Astrocyte (in vitro differentiated cells and primary cell): ENCODE data around the gene SKAP2. TPM values are rescaled to one million over a fixed set of nuclear protein-coding genes. Genes with fewer than 3 reads are reported as not detected.

Experiments used
- DNase-seq: peaks from one replicate; pipeline ENCODE4 v3.0.0-alpha.2; 2010; ENCODE audit warnings: low read depth
- FAIRE-seq: peaks from 2 replicates; lab custom pipeline; 2011; peaks lifted over from hg19 to GRCh38; lab: Jason Lieb, UNC
- H2AFZ ChIP-seq: 2 replicates; pipeline ENCODE4 v1.6.0; 2012; ENCODE audit warnings: low read depth, low read length, inconsistent platforms
- H3K27ac ChIP-seq: 2 replicates; pipeline ENCODE4 v1.5.1; 2011; ENCODE audit warnings: low read depth, low read length, inconsistent platforms
- H3K27me3 ChIP-seq: 2 replicates; pipeline ENCODE4 v1.6.0; 2011; ENCODE audit warnings: low read length, inconsistent platforms; ENCODE audit not compliant: insufficient read depth
- H3K36me3 ChIP-seq: 2 replicates; pipeline ENCODE4 v1.5.1; 2011; ENCODE audit warnings: low read length, inconsistent platforms; ENCODE audit not compliant: insufficient read depth
- H3K4me1 ChIP-seq: 2 replicates; pipeline ENCODE4 v1.5.1; 2011; ENCODE audit warnings: low read length, inconsistent platforms; ENCODE audit not compliant: insufficient read depth
- H3K4me2 ChIP-seq: 2 replicates; pipeline ENCODE4 v1.6.0; 2012; ENCODE audit warnings: low read length, inconsistent platforms
- H3K4me3 ChIP-seq: 2 replicates; pipeline ENCODE4 v1.5.1; 2011; ENCODE audit warnings: low read depth, mild to moderate bottlenecking, low read length, inconsistent platforms; ENCODE audit not compliant: insufficient read depth
- H3K79me2 ChIP-seq: 2 replicates; pipeline ENCODE4 v1.6.0; 2012; ENCODE audit warnings: mild to moderate bottlenecking, low read length, inconsistent platforms; ENCODE audit not compliant: insufficient read depth
- H3K9ac ChIP-seq: 2 replicates; pipeline ENCODE4 v1.6.0; 2012; ENCODE audit warnings: mild to moderate bottlenecking, low read length, inconsistent platforms
- H3K9me3 ChIP-seq: 2 replicates; pipeline ENCODE4 v1.5.1; 2012; ENCODE audit warnings: low read depth, mild to moderate bottlenecking, low read length, inconsistent platforms; ENCODE audit not compliant: insufficient read depth
- H4K20me1 ChIP-seq: 2 replicates; pipeline ENCODE4 v1.6.0; 2012; ENCODE audit warnings: low read length, inconsistent platforms; ENCODE audit not compliant: insufficient read depth
- H3K27ac Mint-ChIP-seq: one replicate; pipeline ENCODE4 v1.8.0; 2021; ENCODE audit warnings: mild to moderate bottlenecking, mixed read lengths; ENCODE audit not compliant: unreplicated experiment
- H3K27me3 Mint-ChIP-seq: one replicate; pipeline ENCODE4 v1.8.0; 2021; ENCODE audit warnings: low read depth, mixed read lengths; ENCODE audit not compliant: unreplicated experiment
- H3K36me3 Mint-ChIP-seq: one replicate; pipeline ENCODE4 v1.8.0; 2021; ENCODE audit warnings: low read depth, mixed read lengths; ENCODE audit not compliant: unreplicated experiment
- H3K4me1 Mint-ChIP-seq: one replicate; pipeline ENCODE4 v1.8.0; 2021; ENCODE audit warnings: low read depth, mixed read lengths; ENCODE audit not compliant: unreplicated experiment
- H3K4me3 Mint-ChIP-seq: one replicate; pipeline ENCODE4 v1.8.0; 2021; ENCODE audit warnings: mild to moderate bottlenecking, moderate library complexity, mixed read lengths; ENCODE audit not compliant: unreplicated experiment
- H3K9me3 Mint-ChIP-seq: one replicate; pipeline ENCODE4 v1.8.0; 2021; ENCODE audit warnings: mild to moderate bottlenecking, mixed read lengths; ENCODE audit not compliant: unreplicated experiment
- CTCF ChIP-seq: IDR thresholded peaks from 2 replicates; pipeline ENCODE4 v1.5.1; 2011; ENCODE audit warnings: low read depth, mild to moderate bottlenecking, inconsistent platforms, low read length, moderate library complexity; ENCODE audit not compliant: insufficient read depth
- EZH2 ChIP-seq: IDR thresholded peaks from 2 replicates; pipeline ENCODE4 v1.6.1; 2012; ENCODE audit warnings: mild to moderate bottlenecking, low read length, inconsistent platforms; ENCODE audit not compliant: insufficient read depth
- total RNA-seq: library from RNA; stranded (reverse); gene quantifications from 2 replicates; pipeline ENCODE4 v1.2.1, GENCODE V29; 2021

The SKAP2 gene
- total RNA-seq, 1 donor from 2014 or later = 10.1 TPM

- H3K9me3 ChIP-seq = no peaks in the 10 kb centered on the region
- H3K27ac ChIP-seq = no peak overlapping the region
- no peaks in the 10 kb centered on the region for H3K27me3 ChIP-seq
- no peaks in the 10 kb centered on the region for H3K4me1 ChIP-seq
- Mint-ChIP-seq H3K27me3 (peaks cover 3% of the 10 kb centered on the region), H3K4me1 (peaks cover 6% of the 10 kb centered on the region), H3K36me3 (no peaks in the 10 kb centered on the region), H3K9me3 (no peaks in the 10 kb centered on the region), H3K27ac (no peak overlapping the region), H3K4me3 (no peak overlapping the region)
- FAIRE-seq (no peak), DNase-seq (peak; percentile 41)
- H3K36me3 ChIP-seq = no peaks in the 10 kb centered on the region
- H2AFZ ChIP-seq = no peak overlapping the region
- no peak overlapping the region for H3K4me3 ChIP-seq
- TF ChIP-seq EZH2 (no peak), CTCF (no peak)
- no peak overlapping the region for H3K9ac ChIP-seq
- no peaks in the 10 kb centered on the region for H3K79me2 ChIP-seq
- H4K20me1 ChIP-seq = no peaks in the 10 kb centered on the region
- H3K4me2 ChIP-seq = no peak overlapping the region
Observed at GRCh38 chr7:26891400-26892350, 27.3 kb upstream of the SKAP2 start.

- Mint-ChIP-seq H3K4me3 (no peak overlapping the region), H3K36me3 (no peaks in the 10 kb centered on the region), H3K4me1 (no peaks in the 10 kb centered on the region), H3K27me3 (peaks cover 2% of the 10 kb centered on the region), H3K27ac (no peak overlapping the region), H3K9me3 (peaks cover 4% of the 10 kb centered on the region)
- H3K4me1 ChIP-seq = no peaks in the 10 kb centered on the region
- TF ChIP-seq EZH2 = no peak
- TF ChIP-seq CTCF = no peak
- no peak overlapping the region for H2AFZ ChIP-seq
- DNase-seq (no peak), FAIRE-seq (no peak)
- no peaks in the 10 kb centered on the region for H3K36me3 ChIP-seq
- no peak overlapping the region for H3K27ac ChIP-seq
- H3K27me3 ChIP-seq = no peaks in the 10 kb centered on the region
- no peak overlapping the region for H3K4me3 ChIP-seq
- H3K4me2 ChIP-seq = no peak overlapping the region
- no peak overlapping the region for H3K9ac ChIP-seq
- no peaks in the 10 kb centered on the region for H3K9me3 ChIP-seq
- no peaks in the 10 kb centered on the region for H3K79me2 ChIP-seq
- no peaks in the 10 kb centered on the region for H4K20me1 ChIP-seq
Observed at GRCh38 chr7:26880852-26881251, 16.5 kb upstream of the SKAP2 start.

GRCh38 chr7:26879671-26880070 is 15.3 kb upstream of the SKAP2 start:
- no peak overlapping the region for H3K4me3 ChIP-seq
- no peaks in the 10 kb centered on the region for H3K4me1 ChIP-seq
- Mint-ChIP-seq H3K27ac (no peak overlapping the region), H3K36me3 (no peaks in the 10 kb centered on the region), H3K9me3 (peaks cover 4% of the 10 kb centered on the region), H3K27me3 (peaks cover 2% of the 10 kb centered on the region), H3K4me3 (no peak overlapping the region), H3K4me1 (no peaks in the 10 kb centered on the region)
- FAIRE-seq (no peak), DNase-seq (no peak)
- H4K20me1 ChIP-seq = no peaks in the 10 kb centered on the region
- H3K9ac ChIP-seq = no peak overlapping the region
- H3K27me3 ChIP-seq = no peaks in the 10 kb centered on the region
- no peaks in the 10 kb centered on the region for H3K36me3 ChIP-seq
- H2AFZ ChIP-seq = no peak overlapping the region
- no peaks in the 10 kb centered on the region for H3K79me2 ChIP-seq
- no peak for TF ChIP-seq CTCF
- TF ChIP-seq EZH2 = no peak
- no peaks in the 10 kb centered on the region for H3K9me3 ChIP-seq
- no peak overlapping the region for H3K4me2 ChIP-seq
- no peak overlapping the region for H3K27ac ChIP-seq
